ENCODE data around the gene FAM193A.

Gene FAM193A

DNA sequence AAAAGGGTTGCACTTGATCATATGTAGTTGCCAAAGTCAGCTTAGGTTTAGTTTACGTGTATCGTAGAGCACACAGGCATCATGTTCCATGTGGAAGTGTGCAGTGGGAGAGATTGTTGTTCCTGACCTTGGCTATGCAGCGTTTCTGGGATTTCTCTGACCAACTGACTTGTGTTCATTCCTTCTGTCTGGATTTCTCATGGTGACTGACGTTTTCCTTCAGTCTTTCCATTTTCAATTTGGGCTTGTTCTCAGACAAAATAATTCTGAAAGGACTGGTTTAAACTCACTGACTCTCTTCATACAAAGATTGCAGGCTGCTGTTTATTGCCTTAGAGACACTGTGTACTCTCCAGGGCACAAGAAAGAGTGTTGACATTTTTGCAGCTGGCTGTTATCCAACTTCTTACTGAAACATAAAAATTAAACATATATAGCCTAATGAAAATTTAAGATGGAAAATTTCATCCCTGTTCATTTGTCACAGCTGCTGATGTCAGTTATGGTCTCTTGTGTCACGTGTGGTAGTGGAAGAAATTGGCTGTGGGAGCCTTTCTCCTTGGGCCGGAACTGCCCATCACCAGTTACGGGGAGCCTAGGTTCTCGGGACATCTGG, 124.3 kb downstream of the FAM193A start:
- DNase-seq (ENCODE audit: low read depth): peak; percentile 32
- TF ChIP-seq, protein P1, sequence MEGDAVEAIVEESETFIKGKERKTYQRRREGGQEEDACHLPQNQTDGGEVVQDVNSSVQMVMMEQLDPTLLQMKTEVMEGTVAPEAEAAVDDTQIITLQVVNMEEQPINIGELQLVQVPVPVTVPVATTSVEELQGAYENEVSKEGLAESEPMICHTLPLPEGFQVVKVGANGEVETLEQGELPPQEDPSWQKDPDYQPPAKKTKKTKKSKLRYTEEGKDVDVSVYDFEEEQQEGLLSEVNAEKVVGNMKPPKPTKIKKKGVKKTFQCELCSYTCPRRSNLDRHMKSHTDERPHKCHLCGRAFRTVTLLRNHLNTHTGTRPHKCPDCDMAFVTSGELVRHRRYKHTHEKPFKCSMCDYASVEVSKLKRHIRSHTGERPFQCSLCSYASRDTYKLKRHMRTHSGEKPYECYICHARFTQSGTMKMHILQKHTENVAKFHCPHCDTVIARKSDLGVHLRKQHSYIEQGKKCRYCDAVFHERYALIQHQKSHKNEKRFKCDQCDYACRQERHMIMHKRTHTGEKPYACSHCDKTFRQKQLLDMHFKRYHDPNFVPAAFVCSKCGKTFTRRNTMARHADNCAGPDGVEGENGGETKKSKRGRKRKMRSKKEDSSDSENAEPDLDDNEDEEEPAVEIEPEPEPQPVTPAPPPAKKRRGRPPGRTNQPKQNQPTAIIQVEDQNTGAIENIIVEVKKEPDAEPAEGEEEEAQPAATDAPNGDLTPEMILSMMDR (conservative IDR thresholded peaks at IDR 0.05; ENCODE audit: control insufficient read depth, insufficient read depth, low read depth, low read length): no peak
- H3K4me3 ChIP-seq (ENCODE audit: control insufficient read depth, low read depth, low read length): no peak overlapping the region

DNA sequence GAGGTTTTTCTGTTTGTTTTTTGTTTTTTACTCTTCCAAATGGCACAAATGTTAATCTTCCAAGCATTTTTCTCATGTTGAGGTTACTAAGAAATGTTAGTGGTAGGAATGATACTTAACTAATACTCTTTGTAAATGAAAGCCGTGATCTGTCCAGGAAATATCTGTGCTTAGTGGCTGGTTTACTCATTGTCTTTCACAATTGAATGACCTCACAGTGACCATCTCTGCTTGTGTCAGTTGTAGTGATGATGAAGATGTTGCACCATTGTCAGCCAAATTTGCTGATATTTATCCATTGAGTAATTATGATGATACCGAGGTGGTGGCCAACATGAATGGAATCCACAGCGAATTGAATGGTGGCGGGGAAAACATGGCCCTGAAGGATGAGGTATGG, 126.2 kb downstream of the FAM193A start:
- peak; percentile 98 for DNase-seq (ENCODE audit: low read depth)
- TF ChIP-seq, protein P1 (conservative IDR thresholded peaks at IDR 0.05; ENCODE audit: control insufficient read depth, insufficient read depth, low read depth, low read length): no peak

DNA sequence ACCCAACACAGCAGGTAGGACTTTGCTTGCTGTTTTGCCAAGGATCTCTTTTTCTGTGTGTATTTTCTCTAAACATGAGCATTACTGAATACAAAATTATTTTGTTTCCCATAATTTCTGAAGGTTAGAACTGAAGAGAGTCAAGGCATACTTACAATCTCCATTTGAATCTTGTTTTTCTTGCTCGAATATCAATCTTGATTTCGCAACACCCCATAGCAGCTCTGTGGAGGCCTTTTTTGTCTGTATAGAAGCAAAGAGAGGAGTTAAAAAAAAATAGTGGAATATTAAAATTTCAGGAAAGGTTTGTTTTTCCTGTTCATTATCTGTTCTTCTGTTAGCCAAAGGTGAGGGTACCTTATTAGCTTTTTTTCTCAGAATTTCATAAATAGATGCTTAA, 126.8 kb downstream of the FAM193A start:
- TF ChIP-seq, protein P1 (conservative IDR thresholded peaks at IDR 0.05; ENCODE audit: control insufficient read depth, insufficient read depth, low read depth, low read length): no peak
- DNase-seq (ENCODE audit: low read depth): no peak
- no peak overlapping the region for H3K4me3 ChIP-seq (ENCODE audit: control insufficient read depth, low read depth, low read length)

More for the DNA sequence above, 126.2 kb downstream of the FAM193A start:
- H3K4me3 ChIP-seq (ENCODE audit: control insufficient read depth, low read depth, low read length): no peak overlapping the region

DNA sequence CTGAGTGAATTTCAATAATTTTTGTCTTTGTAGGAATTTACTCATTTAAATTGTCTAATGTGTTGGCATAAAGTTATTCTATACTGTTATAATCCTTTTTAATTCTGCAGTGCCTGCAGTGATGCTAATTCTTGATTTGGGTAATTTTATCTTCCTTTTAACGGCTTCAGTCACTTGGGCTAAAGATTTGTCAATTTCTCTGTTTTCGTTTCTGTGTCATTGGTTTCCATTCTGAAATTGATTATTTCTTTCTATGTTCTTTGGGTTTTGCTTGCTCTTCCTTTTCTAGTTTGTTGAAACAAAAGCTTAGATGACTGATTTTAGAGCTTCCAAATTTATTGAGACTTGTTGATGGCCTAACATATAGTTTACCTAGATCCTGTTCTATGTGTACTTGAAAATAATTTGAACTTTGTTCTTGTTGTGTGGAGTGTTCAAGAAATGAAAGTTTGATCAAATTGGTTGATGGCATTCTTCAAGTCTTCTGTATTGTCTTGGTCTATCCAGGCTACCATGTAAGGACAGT, 130.3 kb downstream of the FAM193A start:
- TF ChIP-seq, protein P1 (conservative IDR thresholded peaks at IDR 0.05; ENCODE audit: control insufficient read depth, insufficient read depth, low read depth, low read length): no peak
- DNase-seq (ENCODE audit: low read depth): no peak
- H3K4me3 ChIP-seq (ENCODE audit: control insufficient read depth, low read depth, low read length): no peak overlapping the region

DNA sequence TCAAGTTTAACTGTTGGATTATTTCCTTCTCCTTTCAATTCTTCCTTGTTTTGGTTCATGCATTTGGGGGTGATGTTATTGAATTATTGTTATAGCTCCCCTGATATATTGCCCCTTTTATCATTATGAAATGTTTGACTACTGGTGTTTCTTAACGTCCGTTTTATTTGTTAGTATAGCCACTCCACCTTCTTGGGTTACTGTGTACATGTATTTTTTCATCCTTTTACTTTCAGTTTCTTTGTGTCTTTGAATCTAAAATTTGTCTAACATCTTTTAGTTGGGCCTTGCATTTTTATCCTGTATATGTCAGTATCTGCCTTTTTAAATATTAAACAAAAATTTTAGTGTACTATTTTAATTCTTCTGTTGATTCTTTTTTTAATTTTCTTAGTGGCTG, 131.0 kb downstream of the FAM193A start:
- TF ChIP-seq, protein P1 (conservative IDR thresholded peaks at IDR 0.05; ENCODE audit: control insufficient read depth, insufficient read depth, low read depth, low read length): no peak
- no peak for DNase-seq (ENCODE audit: low read depth)
- no peak overlapping the region for H3K4me3 ChIP-seq (ENCODE audit: control insufficient read depth, low read depth, low read length)

DNA sequence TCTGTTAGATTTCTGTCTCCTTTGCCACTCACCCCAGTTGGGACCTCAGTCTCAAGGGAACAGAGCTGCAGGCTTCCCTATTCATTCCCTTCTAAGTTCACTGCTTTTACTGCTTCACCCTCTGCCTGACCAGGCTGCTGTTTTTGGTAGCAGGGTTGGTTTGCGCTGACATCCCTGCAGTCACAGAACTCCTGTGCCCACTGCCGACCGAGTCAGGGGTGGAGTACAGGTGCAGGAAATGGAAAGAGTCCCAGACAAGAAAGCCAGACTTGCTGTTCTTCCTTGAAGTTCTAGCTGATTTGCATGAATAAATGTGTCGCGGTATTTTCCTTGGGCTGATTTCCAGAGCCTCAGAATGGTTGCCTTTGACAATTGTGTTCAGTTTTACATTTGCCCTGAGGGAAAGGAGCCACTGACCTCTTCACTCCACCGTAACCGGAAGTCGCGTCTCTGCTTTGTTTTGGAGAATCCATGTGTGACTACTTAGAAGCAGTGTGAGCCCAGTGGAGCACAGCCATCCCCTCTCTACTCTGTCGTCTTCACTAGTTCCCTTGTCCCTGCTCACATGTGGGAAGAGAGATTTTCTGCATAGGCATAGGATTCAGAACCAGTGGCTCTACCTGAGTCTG, 134.9 kb downstream of the FAM193A start:
- DNase-seq (ENCODE audit: low read depth): no peak
- H3K4me3 ChIP-seq (ENCODE audit: control insufficient read depth, low read depth, low read length): no peak overlapping the region
- TF ChIP-seq, protein P1 (conservative IDR thresholded peaks at IDR 0.05; ENCODE audit: control insufficient read depth, insufficient read depth, low read depth, low read length): no peak

Measured in fibroblast of mammary gland (primary cell).